H4 (cell line): ENCODE measurements around the gene PDIA6. TPM values are rescaled to one million over a fixed set of nuclear protein-coding genes. Genes with fewer than 3 reads are reported as not detected.
"Not testable (repeated sequence)": the region's sequence is repeated elsewhere in the genome, so short reads cannot be mapped to it uniquely, and the experiment has no call there.

Experiments used
- DNase-seq: peaks from one replicate; pipeline ENCODE4 v3.0.0-alpha.2; 2015; ENCODE audit warnings: low spot score
- total RNA-seq: library from RNA; depleted of rRNA; stranded (reverse); fragments of >200 nt; shearing (Covaris generic); gene quantifications from 2 replicates; pipeline ENCODE4 v1.2.3, GENCODE V29; 2014

PDIA6 gene
- total RNA-seq, 1 experiment from 2014 or later, result 293 TPM

GRCh38 chr2:10810202-10811161 is 2.1 kb downstream of the PDIA6 start:
- no peak for DNase-seq

GRCh38 chr2:10806543-10806942 is 6.0 kb downstream of the PDIA6 start:
- DNase-seq, result no peak

GRCh38 chr2:10805990-10806389 is 6.6 kb downstream of the PDIA6 start:
- DNase-seq, result not testable (repeated sequence)

GRCh38 chr2:10802657-10803056 is 9.9 kb downstream of the PDIA6 start:
- no peak for DNase-seq

GRCh38 chr2:10800163-10800562 is 12.4 kb downstream of the PDIA6 start:
- DNase-seq, result no peak

- no peak for DNase-seq
Observed at GRCh38 chr2:10798783-10799182, 13.8 kb downstream of the PDIA6 start.

- DNase-seq, result no peak
Observed at GRCh38 chr2:10796703-10797102, 15.9 kb downstream of the PDIA6 start.

GRCh38 chr2:10795508-10796046 is 17.0 kb downstream of the PDIA6 start:
- DNase-seq, result no peak

- no peak for DNase-seq
Observed at GRCh38 chr2:10794876-10795275, 17.7 kb downstream of the PDIA6 start.

GRCh38 chr2:10793816-10794215 is 18.8 kb downstream of the PDIA6 start:
- DNase-seq, result no peak

- no peak for DNase-seq
Observed at GRCh38 chr2:10792660-10793400, 19.8 kb downstream of the PDIA6 start.

GRCh38 chr2:10792001-10792634 is 20.5 kb downstream of the PDIA6 start:
- DNase-seq, result no peak

GRCh38 chr2:10790228-10790973 is 22.2 kb downstream of the PDIA6 start:
- DNase-seq, result no peak

GRCh38 chr2:10788855-10789254 is 23.7 kb downstream of the PDIA6 start:
- no peak for DNase-seq

GRCh38 chr2:10787176-10787968 is 25.2 kb downstream of the PDIA6 start:
- no peak for DNase-seq

GRCh38 chr2:10786240-10786982 is 26.2 kb downstream of the PDIA6 start:
- DNase-seq, result no peak

- DNase-seq, result no peak
Observed at GRCh38 chr2:10785260-10785659, 27.3 kb downstream of the PDIA6 start.

GRCh38 chr2:10784719-10785118 is 27.9 kb downstream of the PDIA6 start:
- no peak for DNase-seq

- DNase-seq, result no peak
Observed at GRCh38 chr2:10783421-10783820, 29.2 kb downstream of the PDIA6 start.

- DNase-seq, result no peak
Observed at GRCh38 chr2:10781746-10782145, 30.8 kb downstream of the PDIA6 start.
